Liver (tissue), 9 donors: Measurements from ENCODE around the gene MEIS3. TPM values are rescaled to one million over a fixed set of nuclear protein-coding genes. Genes with fewer than 3 reads are reported as not detected.
"Not testable (repeated sequence)": the region's sequence is repeated elsewhere in the genome, so short reads cannot be mapped to it uniquely, and the experiment has no call there.

Source experiments
- DNase-seq: peaks from one replicate; pipeline ENCODE4 v3.0.0-alpha.2; 2017; ENCODE audit warnings: low spot score
- H3K27ac ChIP-seq, 2 donors: one replicate each; pipeline ENCODE4 v1.7.0; 2013; ENCODE audit warnings: inconsistent platforms in 2 of 2, low read length in 2 of 2, control low read depth in 1 of 2, low read depth in 1 of 2, mild to moderate bottlenecking in 1 of 2
- H3K27me3 ChIP-seq, 4 donors: one replicate each; pipeline versions ENCODE4 v1.6.1 to v1.7.0; 2013; ENCODE audit warnings: low read length in 3 of 4, inconsistent platforms in 1 of 4, mild to moderate bottlenecking in 1 of 4, moderate library complexity in 1 of 4; ENCODE audit not compliant: control insufficient read depth in 4 of 4, insufficient read depth in 4 of 4
- H3K36me3 ChIP-seq, 4 donors: one replicate each; pipeline versions ENCODE4 v1.6.1 to v1.7.0; 2013; ENCODE audit warnings: low read length in 3 of 4, mild to moderate bottlenecking in 3 of 4, low read depth in 1 of 4, moderate library complexity in 1 of 4; ENCODE audit not compliant: control insufficient read depth in 4 of 4, insufficient read depth in 3 of 4
- H3K4me1 ChIP-seq, 4 donors: one replicate each; pipeline versions ENCODE4 v1.6.1 to v1.7.0; 2013; ENCODE audit warnings: low read length in 3 of 4, mild to moderate bottlenecking in 3 of 4, moderate library complexity in 1 of 4; ENCODE audit not compliant: control insufficient read depth in 4 of 4, insufficient read depth in 4 of 4
- H3K4me3 ChIP-seq, 3 donors: one replicate each; pipeline versions ENCODE4 v1.6.1 to v1.7.0; 2013; ENCODE audit warnings: low read length in 3 of 3, control low read depth in 1 of 3, low read depth in 1 of 3, mild to moderate bottlenecking in 1 of 3
- H3K9ac ChIP-seq, 2 donors: one replicate each; pipeline ENCODE4 v1.7.0; 2013; ENCODE audit warnings: low read length in 2 of 2, mild to moderate bottlenecking in 2 of 2, moderate library complexity in 2 of 2, control low read depth in 1 of 2, low read depth in 1 of 2
- H3K9me3 ChIP-seq, 4 donors: one replicate each; pipeline versions ENCODE4 v1.6.1 to v1.7.0; 2013; ENCODE audit warnings: low read length in 3 of 4; ENCODE audit not compliant: control insufficient read depth in 4 of 4
- ATF3 ChIP-seq: IDR thresholded peaks from 2 replicates; pipeline ENCODE4 v1.6.1; 2016; ENCODE audit warnings: antibody characterized with exemption
- CTCF ChIP-seq: fragments of 150-350 bp; IDR thresholded peaks from 2 replicates; pipeline ENCODE4 v1.5.1; 2017; ENCODE audit warnings: improper control_type of control experiment, low read depth, low read length; ENCODE audit not compliant: missing input control
- FOXA2 ChIP-seq: IDR thresholded peaks from 2 replicates; pipeline ENCODE4 v1.6.1; 2016; ENCODE audit warnings: antibody characterized with exemption
- HNF4A ChIP-seq, 2 donors: conservative IDR thresholded peaks; 2 replicates each; pipeline ENCODE4 v1.6.1; 2016; ENCODE audit warnings: antibody characterized with exemption in 2 of 2, mild to moderate bottlenecking in 2 of 2
- HNF4G ChIP-seq: IDR thresholded peaks from 2 replicates; pipeline ENCODE4 v1.6.1; 2016; ENCODE audit warnings: antibody characterized with exemption
- JUND ChIP-seq, 2 donors: IDR thresholded peaks; 2 replicates each; pipeline ENCODE4 v1.6.1; 2016; ENCODE audit warnings: antibody characterized with exemption in 2 of 2
- MAX ChIP-seq: IDR thresholded peaks from 2 replicates; pipeline ENCODE4 v1.6.1; 2016; ENCODE audit warnings: antibody characterized with exemption
- NR2F2 ChIP-seq: IDR thresholded peaks from 2 replicates; pipeline ENCODE4 v1.6.1; 2016; ENCODE audit warnings: antibody characterized with exemption
- RAD21 ChIP-seq, 2 donors: IDR thresholded peaks; 2 replicates each; pipeline ENCODE4 v1.6.1; 2016; ENCODE audit warnings: antibody characterized with exemption in 2 of 2, mild to moderate bottlenecking in 2 of 2
- REST ChIP-seq: IDR thresholded peaks from 2 replicates; pipeline ENCODE4 v1.6.1; 2016; ENCODE audit warnings: antibody characterized with exemption, mild to moderate bottlenecking
- RXRA ChIP-seq, 2 donors: IDR thresholded peaks; 2 replicates each; pipeline ENCODE4 v1.6.1; 2017 to 2018; ENCODE audit warnings: antibody characterized with exemption in 2 of 2, mild to moderate bottlenecking in 1 of 2
- TAF1 ChIP-seq: conservative IDR thresholded peaks from 2 replicates; pipeline ENCODE4 v1.6.1; 2016; ENCODE audit warnings: antibody characterized with exemption, mild to moderate bottlenecking
- YY1 ChIP-seq: IDR thresholded peaks from 2 replicates; pipeline ENCODE4 v1.6.1; 2016; ENCODE audit warnings: antibody characterized with exemption, mild to moderate bottlenecking
- ZBTB33 ChIP-seq: IDR thresholded peaks from 2 replicates; pipeline ENCODE4 v1.6.1; 2016; ENCODE audit warnings: antibody characterized with exemption
- WGBS: extraction: QIAGEN DNeasy Blood & Tissue Kit; methylation state at CpG from one replicate; pipeline ENCODE4 v1.1.7; 2013; 5-methylcytosine and 5-hydroxymethylcytosine counted together
- polyA plus RNA-seq, 2 donors: library from polyadenylated mRNA; stranded (reverse) in 1 of 2; unstranded in 1 of 2; fragments of 200-250 nt in 1 of 2; fragments of >200 nt in 1 of 2; fragmentation: Nextera tagmentation in 1 of 2; extraction: Ambion mirVana in 1 of 2; gene quantifications; one replicate each; pipeline versions ENCODE4 v1.2.1 to v1.2.3, GENCODE V29; 2013 to 2015
- total RNA-seq, 2 donors: library from RNA; depleted of rRNA; stranded (reverse); fragments of >200 nt; gene quantifications; one replicate each; pipeline ENCODE4 v1.2.3, GENCODE V29; 2014
- donor health status: healthy.
- donor health status: healthy.
- donor health status: healthy.
- donor health status: healthy.
- donor health status: healthy.

The MEIS3 gene
- total and polyA plus RNA-seq, 4 donors = 0.50 to 1.3 (median 0.89) TPM

- DNase-seq = no peak
- Histone ChIP-seq H3K36me3 (no peaks in the 10 kb centered on the region), H3K9me3 (no peaks in the 10 kb centered on the region), H3K27ac (no peak overlapping the region), H3K27me3 (peaks cover 0 to 12% (median 2%) of the 10 kb centered on the region in 4 donors), H3K9ac (no peak overlapping the region), H3K4me3 (no peak overlapping the region), H3K4me1 (peaks cover 0 to 6% (median 2%) of the 10 kb centered on the region in 4 donors)
- TF ChIP-seq YY1 (no peak), JUND (IDR thresholded peaks at IDR 0.05) (no peak), HNF4A (conservative IDR thresholded peaks at IDR 0.05) (no peak), HNF4G (no peak), MAX (no peak), FOXA2 (no peak), RAD21 (IDR thresholded peaks at IDR 0.05) (no peak)
- 85% methylated on average over 16 of the region's 16 CpGs for WGBS
These were observed 5.4 kb downstream of the MEIS3 start for GRCh38 chr19:47413941-47414340.

- H3K36me3 ChIP-seq, H3K27ac ChIP-seq, H3K9me3 ChIP-seq, H3K4me1 ChIP-seq, DNase-seq, H3K9ac ChIP-seq, H3K27me3 ChIP-seq, H3K4me3 ChIP-seq: not testable (repeated sequence)
- 66% methylated on average over 9 of the region's 9 CpGs for WGBS
These were observed 7.6 kb downstream of the MEIS3 start for GRCh38 chr19:47411696-47412095.

- no peaks in the 10 kb centered on the region for H3K4me1 ChIP-seq
- peaks cover 0 to 9% (median 3%) of the 10 kb centered on the region in 4 donors for H3K27me3 ChIP-seq
- H3K9me3 ChIP-seq = no peaks in the 10 kb centered on the region
- WGBS = 82% methylated on average over 8 of the region's 8 CpGs
- DNase-seq = no peak
- no peaks in the 10 kb centered on the region for H3K36me3 ChIP-seq
- no peak overlapping the region for H3K27ac ChIP-seq
- H3K9ac ChIP-seq = no peak overlapping the region
- TF ChIP-seq RXRA (IDR thresholded peaks at IDR 0.05) (no peak), YY1 (no peak), JUND (IDR thresholded peaks at IDR 0.05) (no peak)
- H3K4me3 ChIP-seq = no peak overlapping the region
These were observed 8.2 kb downstream of the MEIS3 start for GRCh38 chr19:47411101-47411500.

GRCh38 chr19:47408156-47408938, 11.0 kb downstream of the MEIS3 start:
- Histone ChIP-seq H3K27me3 (peaks cover 0 to 7% (median 2%) of the 10 kb centered on the region in 4 donors), H3K36me3 (no peaks in the 10 kb centered on the region), H3K9me3 (no peaks in the 10 kb centered on the region), H3K9ac (no peak overlapping the region), H3K4me1 (no peaks in the 10 kb centered on the region), H3K27ac (no peak overlapping the region), H3K4me3 (no peak overlapping the region)
- 90% methylated on average over 14 of the region's 14 CpGs for WGBS
- no peak for DNase-seq
- TF ChIP-seq CTCF (no peak), ATF3 (no peak), HNF4A (conservative IDR thresholded peaks at IDR 0.05) (no peak), MAX (no peak), RXRA (IDR thresholded peaks at IDR 0.05) (no peak), TAF1 (no peak), NR2F2 (no peak), RAD21 (IDR thresholded peaks at IDR 0.05) (no peak), FOXA2 (no peak), REST (no peak), HNF4G (no peak), ZBTB33 (no peak), JUND (IDR thresholded peaks at IDR 0.05) (no peak)
